ENCODE measurements around the gene PADI1.

GRCh38 chr1:17168091-17168876 lies 36.6 kb upstream of the PADI1 start:
- TF ChIP-seq, protein P1, sequence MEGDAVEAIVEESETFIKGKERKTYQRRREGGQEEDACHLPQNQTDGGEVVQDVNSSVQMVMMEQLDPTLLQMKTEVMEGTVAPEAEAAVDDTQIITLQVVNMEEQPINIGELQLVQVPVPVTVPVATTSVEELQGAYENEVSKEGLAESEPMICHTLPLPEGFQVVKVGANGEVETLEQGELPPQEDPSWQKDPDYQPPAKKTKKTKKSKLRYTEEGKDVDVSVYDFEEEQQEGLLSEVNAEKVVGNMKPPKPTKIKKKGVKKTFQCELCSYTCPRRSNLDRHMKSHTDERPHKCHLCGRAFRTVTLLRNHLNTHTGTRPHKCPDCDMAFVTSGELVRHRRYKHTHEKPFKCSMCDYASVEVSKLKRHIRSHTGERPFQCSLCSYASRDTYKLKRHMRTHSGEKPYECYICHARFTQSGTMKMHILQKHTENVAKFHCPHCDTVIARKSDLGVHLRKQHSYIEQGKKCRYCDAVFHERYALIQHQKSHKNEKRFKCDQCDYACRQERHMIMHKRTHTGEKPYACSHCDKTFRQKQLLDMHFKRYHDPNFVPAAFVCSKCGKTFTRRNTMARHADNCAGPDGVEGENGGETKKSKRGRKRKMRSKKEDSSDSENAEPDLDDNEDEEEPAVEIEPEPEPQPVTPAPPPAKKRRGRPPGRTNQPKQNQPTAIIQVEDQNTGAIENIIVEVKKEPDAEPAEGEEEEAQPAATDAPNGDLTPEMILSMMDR (IDR thresholded peaks at IDR 0.05), result no peak
- no peak for TF ChIP-seq POLR2A (IDR thresholded peaks at IDR 0.05)
